Mesenchymal stem cell (in vitro differentiated cells and primary cell): ENCODE measurements around the gene TMCO4.

Experiments
- DNase-seq: peaks from one replicate; pipeline ENCODE4 v3.0.0-alpha.2; 2013
- H2AFZ ChIP-seq: one replicate; pipeline ENCODE4 v1.6.1; 2013; ENCODE audit warnings: low read depth, mild to moderate bottlenecking, control low read depth, inconsistent platforms, low read length, moderate library complexity
- H2AK5ac ChIP-seq: 2 replicates; pipeline ENCODE4 v1.6.1; 2013; ENCODE audit warnings: low read length, moderate library complexity, mild to moderate bottlenecking, inconsistent platforms; ENCODE audit not compliant: severe bottlenecking
- H2BK120ac ChIP-seq: one replicate; pipeline ENCODE4 v1.6.1; 2013; ENCODE audit warnings: low read depth, mild to moderate bottlenecking, inconsistent platforms, low read length, moderate library complexity
- H2BK12ac ChIP-seq, 2 experiments: one replicate each; pipeline ENCODE4 v1.6.1; 2013; ENCODE audit warnings: inconsistent platforms in 2 of 2, low read length in 2 of 2, mild to moderate bottlenecking in 2 of 2, moderate library complexity in 2 of 2, control low read depth in 1 of 2
- H2BK15ac ChIP-seq: one replicate; pipeline ENCODE4 v1.6.1; 2013; ENCODE audit warnings: mild to moderate bottlenecking, low read depth, inconsistent platforms; ENCODE audit not compliant: poor library complexity, severe bottlenecking
- H2BK5ac ChIP-seq: 2 replicates; pipeline ENCODE4 v1.6.1; 2013; ENCODE audit warnings: low read depth, mild to moderate bottlenecking, low read length, control low read depth, inconsistent platforms; ENCODE audit not compliant: poor library complexity, severe bottlenecking
- H3K14ac ChIP-seq, 2 experiments: one replicate each; pipeline ENCODE4 v1.6.1; 2013; ENCODE audit warnings: inconsistent platforms in 2 of 2, low read length in 2 of 2, control low read depth in 1 of 2, mild to moderate bottlenecking in 1 of 2, moderate library complexity in 1 of 2
- H3K18ac ChIP-seq, 2 experiments: one replicate each; pipeline ENCODE4 v1.6.1; 2013; ENCODE audit warnings: inconsistent platforms in 2 of 2, low read length in 2 of 2, control low read depth in 1 of 2, low read depth in 1 of 2, mild to moderate bottlenecking in 1 of 2
- H3K23ac ChIP-seq, 2 experiments: one replicate each; pipeline ENCODE4 v1.6.1; 2013; ENCODE audit warnings: inconsistent platforms in 2 of 2, low read length in 2 of 2, mild to moderate bottlenecking in 2 of 2, moderate library complexity in 2 of 2, control low read depth in 1 of 2
- H3K27ac ChIP-seq: 2 replicates; pipeline ENCODE4 v1.5.1; 2013; ENCODE audit warnings: mild to moderate bottlenecking, moderate library complexity, low read length, control low read depth, inconsistent platforms; ENCODE audit not compliant: poor library complexity, severe bottlenecking
- H3K27me3 ChIP-seq, 2 experiments: 2 replicates each; pipeline versions ENCODE4 v1.6.1 to v1.7.0; 2013; ENCODE audit warnings: low read length in 2 of 2, mild to moderate bottlenecking in 2 of 2, moderate library complexity in 2 of 2, control low read depth in 1 of 2, inconsistent platforms in 1 of 2; ENCODE audit not compliant: control insufficient read depth in 1 of 2, insufficient read depth in 1 of 2
- H3K36me3 ChIP-seq, 2 experiments: 2 replicates each; pipeline versions ENCODE4 v1.6.1 to v1.7.0; 2013; ENCODE audit warnings: low read length in 2 of 2, control low read depth in 1 of 2, inconsistent platforms in 1 of 2, low read depth in 1 of 2, mild to moderate bottlenecking in 1 of 2; ENCODE audit not compliant: insufficient read depth in 2 of 2, control insufficient read depth in 1 of 2
- H3K4ac ChIP-seq, 2 experiments: one replicate each; pipeline ENCODE4 v1.6.1; 2013; ENCODE audit warnings: inconsistent platforms in 2 of 2, low read length in 2 of 2, mild to moderate bottlenecking in 2 of 2, moderate library complexity in 2 of 2, control low read depth in 1 of 2, low read depth in 1 of 2
- H3K4me1 ChIP-seq: 2 replicates; pipeline ENCODE4 v1.6.1; 2013; ENCODE audit warnings: low read depth, low read length, control low read depth; ENCODE audit not compliant: control insufficient read depth, insufficient read depth
- H3K4me2 ChIP-seq: 2 replicates; pipeline ENCODE4 v1.6.1; 2013; ENCODE audit warnings: low read length, mild to moderate bottlenecking, inconsistent platforms; ENCODE audit not compliant: poor library complexity, severe bottlenecking
- H3K4me3 ChIP-seq, 2 experiments: 2 replicates each; pipeline versions ENCODE4 v1.5.1 to v1.7.0; 2013; ENCODE audit warnings: low read length in 2 of 2, mild to moderate bottlenecking in 2 of 2, control low read depth in 1 of 2, low read depth in 1 of 2; ENCODE audit not compliant: insufficient read depth in 1 of 2
- H3K79me1 ChIP-seq: replicated peaks from 2 replicates; pipeline ENCODE4 v1.6.1; 2013; ENCODE audit warnings: mild to moderate bottlenecking, control low read depth, low read length, inconsistent platforms; ENCODE audit not compliant: poor library complexity, severe bottlenecking
- H3K9ac ChIP-seq: 2 replicates; pipeline ENCODE4 v1.7.0; 2013; ENCODE audit warnings: mild to moderate bottlenecking, low read length, moderate library complexity
- H3K9me3 ChIP-seq: 2 replicates; pipeline ENCODE4 v1.7.0; 2013; ENCODE audit warnings: mild to moderate bottlenecking, low read length; ENCODE audit not compliant: control insufficient read depth
- H4K8ac ChIP-seq: one replicate; pipeline ENCODE4 v1.6.1; 2013; ENCODE audit warnings: inconsistent platforms, mild to moderate bottlenecking, low read length, moderate library complexity
- H4K91ac ChIP-seq: one replicate; pipeline ENCODE4 v1.6.1; 2013; ENCODE audit warnings: mild to moderate bottlenecking, low read length, inconsistent platforms
- WGBS: methylation state at CpG from one replicate; pipeline ENCODE4 v1.1.7; 2013; ENCODE audit warnings: mixed read lengths; 5-methylcytosine and 5-hydroxymethylcytosine counted together

TMCO4 gene

GRCh38 chr1:19654386-19654785 is 145.3 kb downstream of the TMCO4 start:
- Histone ChIP-seq H3K27ac (no peak overlapping the region), H3K18ac (no peak overlapping the region), H2BK120ac (no peak overlapping the region), H3K4me2 (no peak overlapping the region), H3K9ac (peak overlapping the region; percentile 36), H4K91ac (no peak overlapping the region), H2AK5ac (no peak overlapping the region), H3K14ac (no peak overlapping the region), H3K4me3 (no peak overlapping the region), H2AFZ (no peak overlapping the region), H3K79me1 (peaks cover 46% of the 10 kb centered on the region), H2BK5ac (no peak overlapping the region), H3K23ac (no peak overlapping the region), H3K9me3 (no peaks in the 10 kb centered on the region), H3K4me1 (peaks cover 21% of the 10 kb centered on the region), H3K27me3 (no peaks in the 10 kb centered on the region), H2BK15ac (no peak overlapping the region), H3K36me3 (peaks cover 50% of the 10 kb centered on the region in 2 experiments), H4K8ac (no peak overlapping the region), H2BK12ac (no peak overlapping the region), H3K4ac (no peak overlapping the region)
- DNase-seq = peak; percentile 33
- 90% methylated on average over 5 of the region's 5 CpGs for WGBS

GRCh38 chr1:19651141-19651737 is 148.5 kb downstream of the TMCO4 start:
- Histone ChIP-seq H3K27ac (no peak overlapping the region), H2BK5ac (no peak overlapping the region), H3K4me2 (peak overlapping the region; percentile 33), H3K4ac (no peak overlapping the region), H3K36me3 (peaks cover 24 to 26% of the 10 kb centered on the region in 2 experiments), H3K79me1 (peaks cover 39% of the 10 kb centered on the region), H2AFZ (no peak overlapping the region), H3K4me1 (peaks cover 28% of the 10 kb centered on the region), H3K14ac (no peak overlapping the region), H3K9me3 (no peaks in the 10 kb centered on the region), H2AK5ac (no peak overlapping the region), H3K9ac (peak overlapping the region; percentile 79), H4K8ac (no peak overlapping the region), H4K91ac (no peak overlapping the region), H2BK15ac (no peak overlapping the region), H3K4me3 (peak overlapping the region in 1 of 2 experiments; percentile 36), H3K27me3 (no peaks in the 10 kb centered on the region), H2BK120ac (no peak overlapping the region), H3K23ac (no peak overlapping the region), H3K18ac (no peak overlapping the region), H2BK12ac (no peak overlapping the region)
- DNase-seq = peak; percentile 63
- 25% methylated on average over 11 of the region's 11 CpGs for WGBS

GRCh38 chr1:19650416-19651140 is 149.1 kb downstream of the TMCO4 start:
- H2AK5ac ChIP-seq = no peak overlapping the region
- peaks cover 17 to 20% of the 10 kb centered on the region in 2 experiments for H3K36me3 ChIP-seq
- no peak overlapping the region for H3K23ac ChIP-seq
- no peak overlapping the region for H2BK5ac ChIP-seq
- H3K4me1 ChIP-seq = peaks cover 34% of the 10 kb centered on the region
- H3K27ac ChIP-seq = no peak overlapping the region
- no peak overlapping the region for H4K8ac ChIP-seq
- H3K9ac ChIP-seq = peak overlapping the region; percentile 79
- peak overlapping the region; percentile 33 for H3K4me2 ChIP-seq
- H3K27me3 ChIP-seq = no peaks in the 10 kb centered on the region
- H3K4me3 ChIP-seq = peak overlapping the region in 1 of 2 experiments; percentile 36
- H3K4ac ChIP-seq = no peak overlapping the region
- no peak overlapping the region for H2BK120ac ChIP-seq
- no peak overlapping the region for H3K18ac ChIP-seq
- H2BK12ac ChIP-seq = no peak overlapping the region
- H2BK15ac ChIP-seq = no peak overlapping the region
- no peak overlapping the region for H3K14ac ChIP-seq
- no peak overlapping the region for H4K91ac ChIP-seq
- H3K9me3 ChIP-seq = no peaks in the 10 kb centered on the region
- H2AFZ ChIP-seq = no peak overlapping the region
- no peak for DNase-seq
- H3K79me1 ChIP-seq = peaks cover 39% of the 10 kb centered on the region
- 74% methylated on average over 8 of the region's 12 CpGs for WGBS

DNA sequence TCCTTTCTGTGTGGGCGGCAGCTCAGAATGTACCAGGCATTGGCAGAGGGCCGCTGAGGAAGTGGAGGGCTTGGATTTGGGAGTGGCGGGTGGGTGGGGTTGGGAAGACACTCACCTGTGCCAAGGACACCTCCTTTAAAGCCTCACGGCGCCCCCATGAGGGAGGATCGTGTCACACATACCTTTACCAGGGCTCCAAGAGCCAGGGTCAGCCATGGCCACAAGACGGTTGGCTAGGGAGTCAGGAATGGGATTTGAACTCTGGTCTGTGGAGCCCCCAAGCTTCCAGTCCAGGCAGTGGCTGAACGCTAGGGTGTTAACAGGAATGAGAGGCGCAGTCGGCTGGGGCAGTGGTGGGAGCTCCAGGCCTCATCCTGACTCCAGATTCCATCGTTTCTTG is 151.0 kb downstream of the TMCO4 start:
- no peak overlapping the region for H2AFZ ChIP-seq
- 54% methylated on average over 10 of the region's 11 CpGs for WGBS

More for the DNA sequence above, 151.0 kb downstream of the TMCO4 start:
- Histone ChIP-seq H3K36me3 (peaks cover 3 to 9% of the 10 kb centered on the region in 2 experiments), H3K9me3 (no peaks in the 10 kb centered on the region), H2BK120ac (no peak overlapping the region), H3K4me3 (no peak overlapping the region), H3K4me2 (no peak overlapping the region), H3K27ac (no peak overlapping the region), H4K91ac (no peak overlapping the region), H2BK5ac (no peak overlapping the region), H3K23ac (no peak overlapping the region), H3K4ac (no peak overlapping the region), H3K18ac (no peak overlapping the region), H4K8ac (no peak overlapping the region), H2BK12ac (no peak overlapping the region), H3K14ac (no peak overlapping the region), H3K4me1 (peaks cover 31% of the 10 kb centered on the region), H3K79me1 (peaks cover 33% of the 10 kb centered on the region), H2BK15ac (no peak overlapping the region), H2AK5ac (peak overlapping the region; percentile 78), H3K27me3 (no peaks in the 10 kb centered on the region), H3K9ac (peak overlapping the region; percentile 98)
- DNase-seq = peak; percentile 20
